PC-3 (cell line): ENCODE results near the gene FGF13.

Experiments used
- EZH2 ChIP-seq: fragments of 300-600 bp; sonication (generic); IDR thresholded peaks from one replicate; pipeline ENCODE4 v1.6.1; 2017; ENCODE audit warnings: antibody characterized with exemption, mild to moderate bottlenecking, low read length; ENCODE audit not compliant: unreplicated experiment
- EZH2phosphoT487 ChIP-seq: fragments of 300-600 bp; sonication (generic); IDR thresholded peaks from 2 replicates; pipeline ENCODE4 v1.6.1; 2018; ENCODE audit warnings: mild to moderate bottlenecking, antibody characterized with exemption, low read length, borderline replicate concordance
- TF ChIP-seq, protein P1 (sequence below): fragments of 300-600 bp; sonication (generic); conservative IDR thresholded peaks from 2 replicates; pipeline ENCODE4 v1.5.1; 2017; ENCODE audit warnings: antibody characterized with exemption, low read depth, mild to moderate bottlenecking, low read length

DNA sequence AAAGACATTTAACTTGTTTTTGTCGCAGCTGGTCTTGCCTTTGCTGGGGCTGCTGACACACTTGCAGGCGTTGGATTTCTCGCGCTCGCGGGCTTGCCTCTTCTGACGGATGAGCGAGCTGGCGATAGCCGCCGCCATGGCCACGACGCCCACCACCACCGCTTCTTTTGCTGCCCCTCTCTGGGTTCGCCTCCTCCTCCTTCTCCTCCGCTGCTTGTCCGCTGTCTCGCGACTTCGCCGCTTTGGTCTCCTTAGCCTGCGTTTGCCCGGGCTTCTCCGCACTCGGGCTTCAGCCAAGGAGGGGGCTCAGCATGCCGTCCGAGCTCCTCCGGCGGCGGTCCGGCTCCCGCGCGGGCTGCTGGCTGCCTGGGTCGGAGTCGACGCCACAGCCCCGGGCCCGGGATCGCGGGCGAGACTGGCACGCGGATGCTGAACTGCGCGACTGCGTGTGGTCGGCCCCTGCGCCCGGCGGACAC, 613 bp downstream of the FGF13 start:
- TF ChIP-seq, protein P1, sequence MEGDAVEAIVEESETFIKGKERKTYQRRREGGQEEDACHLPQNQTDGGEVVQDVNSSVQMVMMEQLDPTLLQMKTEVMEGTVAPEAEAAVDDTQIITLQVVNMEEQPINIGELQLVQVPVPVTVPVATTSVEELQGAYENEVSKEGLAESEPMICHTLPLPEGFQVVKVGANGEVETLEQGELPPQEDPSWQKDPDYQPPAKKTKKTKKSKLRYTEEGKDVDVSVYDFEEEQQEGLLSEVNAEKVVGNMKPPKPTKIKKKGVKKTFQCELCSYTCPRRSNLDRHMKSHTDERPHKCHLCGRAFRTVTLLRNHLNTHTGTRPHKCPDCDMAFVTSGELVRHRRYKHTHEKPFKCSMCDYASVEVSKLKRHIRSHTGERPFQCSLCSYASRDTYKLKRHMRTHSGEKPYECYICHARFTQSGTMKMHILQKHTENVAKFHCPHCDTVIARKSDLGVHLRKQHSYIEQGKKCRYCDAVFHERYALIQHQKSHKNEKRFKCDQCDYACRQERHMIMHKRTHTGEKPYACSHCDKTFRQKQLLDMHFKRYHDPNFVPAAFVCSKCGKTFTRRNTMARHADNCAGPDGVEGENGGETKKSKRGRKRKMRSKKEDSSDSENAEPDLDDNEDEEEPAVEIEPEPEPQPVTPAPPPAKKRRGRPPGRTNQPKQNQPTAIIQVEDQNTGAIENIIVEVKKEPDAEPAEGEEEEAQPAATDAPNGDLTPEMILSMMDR: no peak
- TF ChIP-seq EZH2: no peak
- TF ChIP-seq EZH2phosphoT487: no peak
